ENCODE data around the gene FAM162B.

GRCh38 chr6:116705917-116706316, 59.6 kb downstream of the FAM162B start:
- TF ChIP-seq POLR2A (IDR thresholded peaks at IDR 0.05) = no peak
- TF ChIP-seq, protein P1, sequence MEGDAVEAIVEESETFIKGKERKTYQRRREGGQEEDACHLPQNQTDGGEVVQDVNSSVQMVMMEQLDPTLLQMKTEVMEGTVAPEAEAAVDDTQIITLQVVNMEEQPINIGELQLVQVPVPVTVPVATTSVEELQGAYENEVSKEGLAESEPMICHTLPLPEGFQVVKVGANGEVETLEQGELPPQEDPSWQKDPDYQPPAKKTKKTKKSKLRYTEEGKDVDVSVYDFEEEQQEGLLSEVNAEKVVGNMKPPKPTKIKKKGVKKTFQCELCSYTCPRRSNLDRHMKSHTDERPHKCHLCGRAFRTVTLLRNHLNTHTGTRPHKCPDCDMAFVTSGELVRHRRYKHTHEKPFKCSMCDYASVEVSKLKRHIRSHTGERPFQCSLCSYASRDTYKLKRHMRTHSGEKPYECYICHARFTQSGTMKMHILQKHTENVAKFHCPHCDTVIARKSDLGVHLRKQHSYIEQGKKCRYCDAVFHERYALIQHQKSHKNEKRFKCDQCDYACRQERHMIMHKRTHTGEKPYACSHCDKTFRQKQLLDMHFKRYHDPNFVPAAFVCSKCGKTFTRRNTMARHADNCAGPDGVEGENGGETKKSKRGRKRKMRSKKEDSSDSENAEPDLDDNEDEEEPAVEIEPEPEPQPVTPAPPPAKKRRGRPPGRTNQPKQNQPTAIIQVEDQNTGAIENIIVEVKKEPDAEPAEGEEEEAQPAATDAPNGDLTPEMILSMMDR (IDR thresholded peaks at IDR 0.05) = no peak
